SU-DHL-6 (cell line): ENCODE data around the gene OPA3.

Experiments used
- EZH2phosphoT487 ChIP-seq: fragments of 200-600 bp; sonication (generic), shearing (Covaris generic); conservative IDR thresholded peaks from 2 replicates; pipeline ENCODE4 v1.6.1; 2018; ENCODE audit warnings: mild to moderate bottlenecking, antibody characterized with exemption, low read length, moderate library complexity, mixed read lengths
- TF ChIP-seq, protein P1 (sequence below): fragments of 200-600 bp; sonication (generic); IDR thresholded peaks from one replicate; pipeline ENCODE4 v1.5.1; 2017; ENCODE audit warnings: antibody characterized with exemption, mild to moderate bottlenecking, low read length, moderate library complexity; ENCODE audit not compliant: insufficient read depth, poor library complexity, severe bottlenecking

DNA sequence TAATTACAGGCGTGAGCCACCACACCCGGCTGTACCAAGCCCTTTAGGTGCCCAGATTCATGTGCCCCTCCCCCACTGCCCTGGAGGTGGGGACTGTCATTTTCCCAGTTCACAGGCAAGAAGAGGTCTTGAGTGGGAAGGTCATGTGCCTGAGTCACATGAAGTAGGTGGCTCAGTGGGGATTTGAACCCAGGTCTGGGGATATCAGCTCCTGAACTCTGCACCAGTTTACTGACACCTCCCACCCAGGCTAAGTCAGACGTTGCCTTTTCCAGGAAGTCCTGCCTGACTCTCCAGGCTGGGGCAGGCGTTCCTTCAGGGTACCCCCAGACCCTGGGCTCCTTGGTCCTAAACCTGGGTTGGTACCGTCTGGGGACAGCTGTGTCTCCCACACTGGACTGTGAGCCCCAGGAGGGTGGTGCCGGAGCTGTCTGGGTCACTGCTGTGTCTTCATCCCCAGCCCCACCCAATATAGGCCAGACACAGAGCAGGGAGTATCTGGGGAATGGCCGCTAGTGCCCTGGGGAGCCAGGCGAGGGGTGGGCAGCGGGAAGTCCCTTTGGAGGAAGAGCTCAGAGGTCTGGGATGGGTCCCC lies 68.7 kb downstream of the OPA3 start:
- TF ChIP-seq, protein P1, sequence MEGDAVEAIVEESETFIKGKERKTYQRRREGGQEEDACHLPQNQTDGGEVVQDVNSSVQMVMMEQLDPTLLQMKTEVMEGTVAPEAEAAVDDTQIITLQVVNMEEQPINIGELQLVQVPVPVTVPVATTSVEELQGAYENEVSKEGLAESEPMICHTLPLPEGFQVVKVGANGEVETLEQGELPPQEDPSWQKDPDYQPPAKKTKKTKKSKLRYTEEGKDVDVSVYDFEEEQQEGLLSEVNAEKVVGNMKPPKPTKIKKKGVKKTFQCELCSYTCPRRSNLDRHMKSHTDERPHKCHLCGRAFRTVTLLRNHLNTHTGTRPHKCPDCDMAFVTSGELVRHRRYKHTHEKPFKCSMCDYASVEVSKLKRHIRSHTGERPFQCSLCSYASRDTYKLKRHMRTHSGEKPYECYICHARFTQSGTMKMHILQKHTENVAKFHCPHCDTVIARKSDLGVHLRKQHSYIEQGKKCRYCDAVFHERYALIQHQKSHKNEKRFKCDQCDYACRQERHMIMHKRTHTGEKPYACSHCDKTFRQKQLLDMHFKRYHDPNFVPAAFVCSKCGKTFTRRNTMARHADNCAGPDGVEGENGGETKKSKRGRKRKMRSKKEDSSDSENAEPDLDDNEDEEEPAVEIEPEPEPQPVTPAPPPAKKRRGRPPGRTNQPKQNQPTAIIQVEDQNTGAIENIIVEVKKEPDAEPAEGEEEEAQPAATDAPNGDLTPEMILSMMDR, result no peak
- TF ChIP-seq EZH2phosphoT487, result no peak
